ENCODE results near the gene PRKCE. TPM values are rescaled to one million over a fixed set of nuclear protein-coding genes. Genes with fewer than 3 reads are reported as not detected.

Gene PRKCE
- total RNA-seq, 1 experiment from 2014 or later: 14.0 TPM

DNA sequence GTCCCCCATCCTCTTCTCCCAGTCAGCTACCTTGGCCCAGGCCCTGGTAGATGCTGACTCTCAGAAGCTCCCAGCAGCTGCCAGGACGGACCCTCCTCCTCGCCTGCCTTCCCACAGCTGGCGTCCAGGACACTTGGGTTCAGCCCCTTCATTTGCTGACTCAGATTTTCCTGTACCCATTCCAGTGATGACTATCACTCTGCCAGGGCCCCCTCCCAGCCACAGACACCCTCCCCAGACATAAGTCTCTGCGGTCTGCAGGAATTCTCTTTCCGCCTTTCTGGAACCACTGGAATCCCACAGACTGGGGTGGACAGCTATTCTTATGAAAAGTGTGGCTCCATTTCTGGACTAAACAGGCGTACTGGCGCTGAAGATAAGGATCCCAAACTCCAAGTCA lies 385.5 kb downstream of the PRKCE start:
- TF ChIP-seq POLR2AphosphoS5 (IDR thresholded peaks at IDR 0.05; ENCODE audit: low read depth, low read length) (no peak), SIN3A (IDR thresholded peaks at IDR 0.05; ENCODE audit: borderline replicate concordance, insufficient read depth, low read depth, low read length) (no peak), TCF7L2 (IDR thresholded peaks at IDR 0.05; ENCODE audit: low read depth, low read length) (no peak)
- TF ChIP-seq, protein P1, sequence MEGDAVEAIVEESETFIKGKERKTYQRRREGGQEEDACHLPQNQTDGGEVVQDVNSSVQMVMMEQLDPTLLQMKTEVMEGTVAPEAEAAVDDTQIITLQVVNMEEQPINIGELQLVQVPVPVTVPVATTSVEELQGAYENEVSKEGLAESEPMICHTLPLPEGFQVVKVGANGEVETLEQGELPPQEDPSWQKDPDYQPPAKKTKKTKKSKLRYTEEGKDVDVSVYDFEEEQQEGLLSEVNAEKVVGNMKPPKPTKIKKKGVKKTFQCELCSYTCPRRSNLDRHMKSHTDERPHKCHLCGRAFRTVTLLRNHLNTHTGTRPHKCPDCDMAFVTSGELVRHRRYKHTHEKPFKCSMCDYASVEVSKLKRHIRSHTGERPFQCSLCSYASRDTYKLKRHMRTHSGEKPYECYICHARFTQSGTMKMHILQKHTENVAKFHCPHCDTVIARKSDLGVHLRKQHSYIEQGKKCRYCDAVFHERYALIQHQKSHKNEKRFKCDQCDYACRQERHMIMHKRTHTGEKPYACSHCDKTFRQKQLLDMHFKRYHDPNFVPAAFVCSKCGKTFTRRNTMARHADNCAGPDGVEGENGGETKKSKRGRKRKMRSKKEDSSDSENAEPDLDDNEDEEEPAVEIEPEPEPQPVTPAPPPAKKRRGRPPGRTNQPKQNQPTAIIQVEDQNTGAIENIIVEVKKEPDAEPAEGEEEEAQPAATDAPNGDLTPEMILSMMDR (IDR thresholded peaks at IDR 0.05): no peak
- TF ChIP-seq, protein P2, sequence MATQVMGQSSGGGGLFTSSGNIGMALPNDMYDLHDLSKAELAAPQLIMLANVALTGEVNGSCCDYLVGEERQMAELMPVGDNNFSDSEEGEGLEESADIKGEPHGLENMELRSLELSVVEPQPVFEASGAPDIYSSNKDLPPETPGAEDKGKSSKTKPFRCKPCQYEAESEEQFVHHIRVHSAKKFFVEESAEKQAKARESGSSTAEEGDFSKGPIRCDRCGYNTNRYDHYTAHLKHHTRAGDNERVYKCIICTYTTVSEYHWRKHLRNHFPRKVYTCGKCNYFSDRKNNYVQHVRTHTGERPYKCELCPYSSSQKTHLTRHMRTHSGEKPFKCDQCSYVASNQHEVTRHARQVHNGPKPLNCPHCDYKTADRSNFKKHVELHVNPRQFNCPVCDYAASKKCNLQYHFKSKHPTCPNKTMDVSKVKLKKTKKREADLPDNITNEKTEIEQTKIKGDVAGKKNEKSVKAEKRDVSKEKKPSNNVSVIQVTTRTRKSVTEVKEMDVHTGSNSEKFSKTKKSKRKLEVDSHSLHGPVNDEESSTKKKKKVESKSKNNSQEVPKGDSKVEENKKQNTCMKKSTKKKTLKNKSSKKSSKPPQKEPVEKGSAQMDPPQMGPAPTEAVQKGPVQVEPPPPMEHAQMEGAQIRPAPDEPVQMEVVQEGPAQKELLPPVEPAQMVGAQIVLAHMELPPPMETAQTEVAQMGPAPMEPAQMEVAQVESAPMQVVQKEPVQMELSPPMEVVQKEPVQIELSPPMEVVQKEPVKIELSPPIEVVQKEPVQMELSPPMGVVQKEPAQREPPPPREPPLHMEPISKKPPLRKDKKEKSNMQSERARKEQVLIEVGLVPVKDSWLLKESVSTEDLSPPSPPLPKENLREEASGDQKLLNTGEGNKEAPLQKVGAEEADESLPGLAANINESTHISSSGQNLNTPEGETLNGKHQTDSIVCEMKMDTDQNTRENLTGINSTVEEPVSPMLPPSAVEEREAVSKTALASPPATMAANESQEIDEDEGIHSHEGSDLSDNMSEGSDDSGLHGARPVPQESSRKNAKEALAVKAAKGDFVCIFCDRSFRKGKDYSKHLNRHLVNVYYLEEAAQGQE (IDR thresholded peaks at IDR 0.05; ENCODE audit: insufficient read depth in 1 of 2, low read depth in 2 of 2, low read length in 1 of 2): no peak
- Histone ChIP-seq H3K27ac (ENCODE audit: low read length) (no peak overlapping the region), H3K9me3 (ENCODE audit: control insufficient read depth, insufficient read depth, low read depth, low read length) (no peaks in the 10 kb centered on the region), H3K4me3 (ENCODE audit: low read depth in 2 of 2, low read length in 2 of 2) (no peak overlapping the region), H3K4me1 (ENCODE audit: control insufficient read depth, insufficient read depth, low read length) (peaks cover 1% of the 10 kb centered on the region; the same call in 1 of the 2 replicates), H3K27me3 (ENCODE audit: control insufficient read depth, insufficient read depth, low read length) (no peaks in the 10 kb centered on the region), H3K36me3 (ENCODE audit: control insufficient read depth, insufficient read depth, low read length) (no peaks in the 10 kb centered on the region)
- ChIA-PET CTCF (no interaction called here), POLR2A (no interaction called here)
- no peak for ATAC-seq
- intact Hi-C loops (cut with micrococcal nuclease; ENCODE audit: unreplicated experiment) (no loop called here), in situ Hi-C loops (cut with HindIII; ENCODE audit: low pct_unique_long_range_greater_than_20kb, low sequenced_read_pairs) (no loop called here)
- no peak for DNase-seq (ENCODE audit: low read depth, low spot score)
- no TSS peak for BruUV-seq (replicated peaks)

DNA sequence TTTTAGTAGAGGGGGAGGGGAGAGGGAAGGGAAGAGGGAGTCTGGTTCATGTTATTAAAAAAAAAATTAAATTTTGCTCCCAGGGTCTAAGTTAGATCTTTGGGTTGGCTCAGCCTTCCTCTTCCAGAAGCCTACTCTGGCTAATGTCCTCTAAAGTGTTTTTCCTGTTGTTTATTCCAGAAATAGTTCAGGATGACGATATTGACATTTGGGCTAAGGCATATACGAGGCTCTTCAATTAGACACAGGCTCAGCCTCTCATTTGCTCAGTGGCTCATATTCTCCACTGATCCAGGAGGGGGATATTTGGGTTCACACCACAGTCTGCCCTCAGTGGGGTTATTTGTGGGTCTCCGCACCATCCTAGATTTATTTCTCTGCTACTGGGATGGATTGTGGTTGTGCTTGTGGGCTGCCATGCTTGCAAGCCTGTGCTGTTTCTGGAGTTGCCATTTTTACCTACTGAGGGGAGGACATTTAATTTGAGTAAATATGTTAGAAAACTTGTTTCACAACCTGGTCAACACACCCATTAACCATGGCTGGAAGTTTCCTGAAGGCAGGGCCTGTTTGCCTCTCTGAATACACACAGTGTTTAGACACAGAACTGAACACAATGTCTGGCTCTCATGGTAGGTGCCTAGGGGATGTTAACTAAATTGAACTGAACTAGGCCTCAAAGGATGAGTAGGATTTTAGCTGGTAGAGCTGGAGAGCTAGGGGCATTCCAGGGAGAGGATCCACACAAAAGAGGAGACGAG lies 388.2 kb downstream of the PRKCE start:
- DNase-seq (ENCODE audit: low read depth, low spot score) (no peak), ATAC-seq (no peak)
- intact Hi-C loops (cut with micrococcal nuclease; ENCODE audit: unreplicated experiment): no loop called here
- Histone ChIP-seq H3K4me1 (ENCODE audit: control insufficient read depth, insufficient read depth, low read length) (peaks cover 5% of the 10 kb centered on the region; the same call in 1 of the 2 replicates), H3K27me3 (ENCODE audit: control insufficient read depth, insufficient read depth, low read length) (no peaks in the 10 kb centered on the region), H3K4me3 (ENCODE audit: low read depth in 2 of 2, low read length in 2 of 2) (no peak overlapping the region), H3K9me3 (ENCODE audit: control insufficient read depth, insufficient read depth, low read depth, low read length) (no peaks in the 10 kb centered on the region), H3K27ac (ENCODE audit: low read length) (peak overlapping the region; percentile 17; the same call in 1 of the 2 replicates), H3K36me3 (ENCODE audit: control insufficient read depth, insufficient read depth, low read length) (no peaks in the 10 kb centered on the region)
- in situ Hi-C loops (cut with HindIII; ENCODE audit: low pct_unique_long_range_greater_than_20kb, low sequenced_read_pairs): no loop called here
- ChIA-PET POLR2A (no interaction called here), CTCF (no interaction called here)
- TF ChIP-seq SIN3A (IDR thresholded peaks at IDR 0.05; ENCODE audit: borderline replicate concordance, insufficient read depth, low read depth, low read length): no peak
- TF ChIP-seq POLR2AphosphoS5 (IDR thresholded peaks at IDR 0.05; ENCODE audit: low read depth, low read length): no peak
- TF ChIP-seq, protein P2 (IDR thresholded peaks at IDR 0.05; ENCODE audit: insufficient read depth in 1 of 2, low read depth in 2 of 2, low read length in 1 of 2): no peak
- no peak for TF ChIP-seq TCF7L2 (IDR thresholded peaks at IDR 0.05; ENCODE audit: low read depth, low read length)
- TF ChIP-seq, protein P1 (IDR thresholded peaks at IDR 0.05): no peak
- BruUV-seq (replicated peaks): no TSS peak
